Mesothelial cell of epicardium (in vitro differentiated cells): ENCODE measurements around the gene MS4A7. TPM values are rescaled to one million over a fixed set of nuclear protein-coding genes. Genes with fewer than 3 reads are reported as not detected.

ENCODE experiments used
- DNase-seq, 2 experiments: peaks; one replicate each; pipeline ENCODE4 v3.0.0; 2021; ENCODE audit warnings: low spot score in 2 of 2; ENCODE audit not compliant: unreplicated experiment in 2 of 2
- H3K27ac Mint-ChIP-seq: 2 replicates; pipeline ENCODE4 v1.8.0; 2021; ENCODE audit warnings: mixed read lengths
- H3K27me3 Mint-ChIP-seq: 2 replicates; pipeline ENCODE4 v1.8.0; 2021; ENCODE audit warnings: low read depth, mixed read lengths
- H3K36me3 Mint-ChIP-seq: 2 replicates; pipeline ENCODE4 v1.8.0; 2021; ENCODE audit warnings: mixed read lengths
- H3K4me1 Mint-ChIP-seq: 2 replicates; pipeline ENCODE4 v1.8.0; 2021; ENCODE audit warnings: mixed read lengths
- H3K4me3 Mint-ChIP-seq: 2 replicates; pipeline ENCODE4 v1.8.0; 2021; ENCODE audit warnings: mild to moderate bottlenecking, moderate library complexity, mixed read lengths
- H3K9me3 Mint-ChIP-seq: 2 replicates; pipeline ENCODE4 v1.8.0; 2021; ENCODE audit warnings: mixed read lengths
- CTCF ChIP-seq: fragments of 200-600 bp; sonication (generic); IDR thresholded peaks from one replicate; pipeline ENCODE4 v1.5.0; 2021; ENCODE audit warnings: antibody characterized with exemption; ENCODE audit not compliant: unreplicated experiment
- total RNA-seq: library from RNA; stranded (reverse); gene quantifications from 3 replicates; pipeline ENCODE4 v1.2.1, GENCODE V29; 2021

The MS4A7 gene
- total RNA-seq, 1 donor from 2014 or later, result not detected

- Mint-ChIP-seq H3K9me3 (no peaks in the 10 kb centered on the region), H3K27ac (no peak overlapping the region), H3K27me3 (peaks cover 6% of the 10 kb centered on the region), H3K36me3 (no peaks in the 10 kb centered on the region), H3K4me3 (no peak overlapping the region), H3K4me1 (no peaks in the 10 kb centered on the region)
- no peak for TF ChIP-seq CTCF
- DNase-seq, result no peak
Measured at GRCh38 chr11:60377401-60378136, 763 bp upstream of the MS4A7 start.

GRCh38 chr11:60389279-60389910 lies 11.1 kb downstream of the MS4A7 start:
- Mint-ChIP-seq H3K4me1 (no peaks in the 10 kb centered on the region), H3K27me3 (no peaks in the 10 kb centered on the region), H3K36me3 (no peaks in the 10 kb centered on the region), H3K4me3 (no peak overlapping the region), H3K27ac (no peak overlapping the region), H3K9me3 (no peaks in the 10 kb centered on the region)
- DNase-seq, result no peak
- TF ChIP-seq CTCF, result no peak

GRCh38 chr11:60390419-60390818 lies 12.1 kb downstream of the MS4A7 start:
- DNase-seq, result no peak
- no peak overlapping the region for H3K27ac Mint-ChIP-seq
- no peaks in the 10 kb centered on the region for H3K27me3 Mint-ChIP-seq
- H3K36me3 Mint-ChIP-seq, result no peaks in the 10 kb centered on the region
- H3K9me3 Mint-ChIP-seq, result no peaks in the 10 kb centered on the region
- no peaks in the 10 kb centered on the region for H3K4me1 Mint-ChIP-seq
- H3K4me3 Mint-ChIP-seq, result no peak overlapping the region
- TF ChIP-seq CTCF, result no peak

GRCh38 chr11:60392361-60392760 lies 14.0 kb downstream of the MS4A7 start:
- no peaks in the 10 kb centered on the region for H3K36me3 Mint-ChIP-seq
- DNase-seq, result no peak
- no peak overlapping the region for H3K4me3 Mint-ChIP-seq
- no peaks in the 10 kb centered on the region for H3K4me1 Mint-ChIP-seq
- no peaks in the 10 kb centered on the region for H3K9me3 Mint-ChIP-seq
- H3K27me3 Mint-ChIP-seq, result peaks cover 1% of the 10 kb centered on the region
- no peak overlapping the region for H3K27ac Mint-ChIP-seq
- no peak for TF ChIP-seq CTCF

GRCh38 chr11:60393016-60393415 lies 14.7 kb downstream of the MS4A7 start:
- no peak for TF ChIP-seq CTCF
- DNase-seq, result no peak
- Mint-ChIP-seq H3K4me3 (no peak overlapping the region), H3K4me1 (no peaks in the 10 kb centered on the region), H3K27me3 (peaks cover 3% of the 10 kb centered on the region), H3K36me3 (no peaks in the 10 kb centered on the region), H3K27ac (no peak overlapping the region), H3K9me3 (no peaks in the 10 kb centered on the region)
